ENCODE data around the gene SV2B. TPM values are rescaled to one million over a fixed set of nuclear protein-coding genes. Genes with fewer than 3 reads are reported as not detected.

SV2B gene
- total and polyA plus RNA-seq, 2 donors (not counting 1 experiment from before 2014, with no cell fraction given): under 0.01 TPM; not detected in 1

- Histone ChIP-seq H3K9ac (ENCODE audit: insufficient read depth, low read length) (no peak overlapping the region), H3K36me3 (ENCODE audit: control insufficient read depth, insufficient read depth, low read length) (no peaks in the 10 kb centered on the region), H3K4me3 (replicated peaks in 1 of 4; ENCODE audit: control extremely low read depth in 1 of 4, insufficient read depth in 1 of 4, low read depth in 3 of 4, low read length in 4 of 4) (no peak overlapping the region), H3K4me2 (ENCODE audit: extremely low read depth, insufficient read depth, low read length) (no peak overlapping the region), H3K27me3 (ENCODE audit: control insufficient read depth, insufficient read depth, low read length) (no peaks in the 10 kb centered on the region), H3K4me1 (ENCODE audit: control insufficient read depth, extremely low read depth, insufficient read depth, low read length) (no peaks in the 10 kb centered on the region), H3K79me2 (ENCODE audit: control insufficient read depth, insufficient read depth, low read length) (no peaks in the 10 kb centered on the region), H3K9me3 (ENCODE audit: control insufficient read depth, insufficient read depth, low read depth, low read length) (no peaks in the 10 kb centered on the region), H2AFZ (ENCODE audit: low read length) (no peak overlapping the region), H3K27ac (ENCODE audit: insufficient read depth, low read length) (no peak overlapping the region), H4K20me1 (ENCODE audit: control insufficient read depth, extremely low read depth, insufficient read depth, low read length) (no peaks in the 10 kb centered on the region)
- no peak for DNase-seq (ENCODE audit: low read depth in 2 of 2)
- no peak for TF ChIP-seq CTCF (conservative IDR thresholded peaks at IDR 0.05 in 1 of 2, IDR thresholded peaks at IDR 0.05 in 1 of 2; ENCODE audit: low read depth in 1 of 2, low read length in 2 of 2)
- no peak for TF ChIP-seq EZH2 (IDR thresholded peaks at IDR 0.05; ENCODE audit: low read length, missing control alignments)
Measured at GRCh38 chr15:91298101-91298500, 198.0 kb downstream of the SV2B start.

- H4K20me1 ChIP-seq (ENCODE audit: control insufficient read depth, extremely low read depth, insufficient read depth, low read length): no peaks in the 10 kb centered on the region
- H2AFZ ChIP-seq (ENCODE audit: low read length): no peak overlapping the region
- no peak overlapping the region for H3K4me2 ChIP-seq (ENCODE audit: extremely low read depth, insufficient read depth, low read length)
- H3K9me3 ChIP-seq (ENCODE audit: control insufficient read depth, insufficient read depth, low read depth, low read length): no peaks in the 10 kb centered on the region
- peak; percentile 52 to 77 for DNase-seq (ENCODE audit: low read depth in 2 of 2)
- H3K27me3 ChIP-seq (ENCODE audit: control insufficient read depth, insufficient read depth, low read length): no peaks in the 10 kb centered on the region
- no peaks in the 10 kb centered on the region for H3K4me1 ChIP-seq (ENCODE audit: control insufficient read depth, extremely low read depth, insufficient read depth, low read length)
- H3K79me2 ChIP-seq (ENCODE audit: control insufficient read depth, insufficient read depth, low read length): no peaks in the 10 kb centered on the region
- H3K27ac ChIP-seq (ENCODE audit: insufficient read depth, low read length): no peak overlapping the region
- no peak overlapping the region for H3K9ac ChIP-seq (ENCODE audit: insufficient read depth, low read length)
- TF ChIP-seq CTCF (conservative IDR thresholded peaks at IDR 0.05 in 1 of 2, IDR thresholded peaks at IDR 0.05 in 1 of 2; ENCODE audit: low read depth in 1 of 2, low read length in 2 of 2): peak; percentile 73 to 76
- no peak for TF ChIP-seq EZH2 (IDR thresholded peaks at IDR 0.05; ENCODE audit: low read length, missing control alignments)
- no peak overlapping the region for H3K4me3 ChIP-seq (replicated peaks in 1 of 4; ENCODE audit: control extremely low read depth in 1 of 4, insufficient read depth in 1 of 4, low read depth in 3 of 4, low read length in 4 of 4)
- H3K36me3 ChIP-seq (ENCODE audit: control insufficient read depth, insufficient read depth, low read length): no peaks in the 10 kb centered on the region
Measured at GRCh38 chr15:91302588-91303439, 202.8 kb downstream of the SV2B start.

GRCh38 chr15:91304210-91304609, 204.2 kb downstream of the SV2B start:
- Histone ChIP-seq H3K4me2 (ENCODE audit: extremely low read depth, insufficient read depth, low read length) (no peak overlapping the region), H3K27ac (ENCODE audit: insufficient read depth, low read length) (no peak overlapping the region), H2AFZ (ENCODE audit: low read length) (no peak overlapping the region), H4K20me1 (ENCODE audit: control insufficient read depth, extremely low read depth, insufficient read depth, low read length) (no peaks in the 10 kb centered on the region), H3K79me2 (ENCODE audit: control insufficient read depth, insufficient read depth, low read length) (no peaks in the 10 kb centered on the region), H3K36me3 (ENCODE audit: control insufficient read depth, insufficient read depth, low read length) (no peaks in the 10 kb centered on the region), H3K4me3 (replicated peaks in 1 of 4; ENCODE audit: control extremely low read depth in 1 of 4, insufficient read depth in 1 of 4, low read depth in 3 of 4, low read length in 4 of 4) (no peak overlapping the region), H3K4me1 (ENCODE audit: control insufficient read depth, extremely low read depth, insufficient read depth, low read length) (no peaks in the 10 kb centered on the region), H3K9me3 (ENCODE audit: control insufficient read depth, insufficient read depth, low read depth, low read length) (no peaks in the 10 kb centered on the region), H3K27me3 (ENCODE audit: control insufficient read depth, insufficient read depth, low read length) (no peaks in the 10 kb centered on the region), H3K9ac (ENCODE audit: insufficient read depth, low read length) (no peak overlapping the region)
- no peak for DNase-seq (ENCODE audit: low read depth in 2 of 2)
- TF ChIP-seq CTCF (conservative IDR thresholded peaks at IDR 0.05 in 1 of 2, IDR thresholded peaks at IDR 0.05 in 1 of 2; ENCODE audit: low read depth in 1 of 2, low read length in 2 of 2) (no peak), EZH2 (IDR thresholded peaks at IDR 0.05; ENCODE audit: low read length, missing control alignments) (no peak)
